WERI-Rb-1 (cell line): ENCODE measurements around the gene COL5A2.

Experiments
- DNase-seq: peaks from one replicate; pipeline ENCODE4 v3.0.0-alpha.2; 2020
- H3K27ac ChIP-seq: fragments of 250-450 bp; sonication (Bioruptor Pico); 2 replicates; pipeline ENCODE4 v1.5.1; 2020; ENCODE audit warnings: mild to moderate bottlenecking, moderate library complexity
- H3K27me3 ChIP-seq: fragments of 250-450 bp; sonication (Bioruptor Pico); 2 replicates; pipeline ENCODE4 v1.5.1; 2021; ENCODE audit warnings: mild to moderate bottlenecking, low read depth, moderate library complexity; ENCODE audit not compliant: insufficient read depth, severe bottlenecking
- H3K36me3 ChIP-seq: fragments of 250-450 bp; sonication (Bioruptor Pico); 2 replicates; pipeline ENCODE4 v1.5.1; 2020; ENCODE audit warnings: mild to moderate bottlenecking, moderate library complexity
- H3K4me3 ChIP-seq: 2 replicates; pipeline ENCODE4 v1.5.1; 2011; ENCODE audit warnings: low read depth, mild to moderate bottlenecking, control low read depth, low read length
- H3K9me3 ChIP-seq: fragments of 250-450 bp; sonication (Bioruptor Pico); 2 replicates; pipeline ENCODE4 v1.5.1; 2021; ENCODE audit warnings: mild to moderate bottlenecking, moderate library complexity; ENCODE audit not compliant: severe bottlenecking
- CTCF ChIP-seq: IDR thresholded peaks from 2 replicates; pipeline ENCODE4 v1.5.1; 2011; ENCODE audit warnings: low read depth, mild to moderate bottlenecking, control low read depth, inconsistent platforms, low read length

The COL5A2 gene

GRCh38 chr2:189178726-189179569 lies 613 bp downstream of the COL5A2 start:
- no peaks in the 10 kb centered on the region for H3K9me3 ChIP-seq
- no peak for DNase-seq
- H3K36me3 ChIP-seq = no peaks in the 10 kb centered on the region
- no peaks in the 10 kb centered on the region for H3K27me3 ChIP-seq
- H3K27ac ChIP-seq = no peak overlapping the region
- no peak overlapping the region for H3K4me3 ChIP-seq
- TF ChIP-seq CTCF = no peak

GRCh38 chr2:189178054-189178453 lies 1.5 kb downstream of the COL5A2 start:
- H3K9me3 ChIP-seq = no peaks in the 10 kb centered on the region
- H3K36me3 ChIP-seq = no peaks in the 10 kb centered on the region
- no peak for TF ChIP-seq CTCF
- H3K27me3 ChIP-seq = no peaks in the 10 kb centered on the region
- H3K4me3 ChIP-seq = no peak overlapping the region
- H3K27ac ChIP-seq = no peak overlapping the region
- no peak for DNase-seq

- Histone ChIP-seq H3K36me3 (no peaks in the 10 kb centered on the region), H3K9me3 (no peaks in the 10 kb centered on the region), H3K27ac (no peak overlapping the region), H3K4me3 (no peak overlapping the region), H3K27me3 (no peaks in the 10 kb centered on the region)
- TF ChIP-seq CTCF = no peak
- no peak for DNase-seq
These were observed 2.2 kb downstream of the COL5A2 start for GRCh38 chr2:189177251-189177840.

- H3K27me3 ChIP-seq = no peaks in the 10 kb centered on the region
- H3K27ac ChIP-seq = no peak overlapping the region
- H3K9me3 ChIP-seq = no peaks in the 10 kb centered on the region
- H3K4me3 ChIP-seq = no peak overlapping the region
- no peak for TF ChIP-seq CTCF
- DNase-seq = no peak
- no peaks in the 10 kb centered on the region for H3K36me3 ChIP-seq
These were observed 3.0 kb downstream of the COL5A2 start for GRCh38 chr2:189176516-189176915.

- no peak overlapping the region for H3K4me3 ChIP-seq
- H3K27me3 ChIP-seq = no peaks in the 10 kb centered on the region
- no peaks in the 10 kb centered on the region for H3K9me3 ChIP-seq
- H3K36me3 ChIP-seq = no peaks in the 10 kb centered on the region
- DNase-seq = no peak
- TF ChIP-seq CTCF = no peak
- no peak overlapping the region for H3K27ac ChIP-seq
These were observed 3.6 kb downstream of the COL5A2 start for GRCh38 chr2:189175869-189176433.
